ENCODE results near the gene KAZN. TPM values are rescaled to one million over a fixed set of nuclear protein-coding genes. Genes with fewer than 3 reads are reported as not detected.

KAZN gene
- total and polyA plus RNA-seq, 2 of the 8 experiments (the other 6 are each of a cell fraction or from before 2014, with no cell fraction given) = 3.7 to 11.8 TPM

DNA sequence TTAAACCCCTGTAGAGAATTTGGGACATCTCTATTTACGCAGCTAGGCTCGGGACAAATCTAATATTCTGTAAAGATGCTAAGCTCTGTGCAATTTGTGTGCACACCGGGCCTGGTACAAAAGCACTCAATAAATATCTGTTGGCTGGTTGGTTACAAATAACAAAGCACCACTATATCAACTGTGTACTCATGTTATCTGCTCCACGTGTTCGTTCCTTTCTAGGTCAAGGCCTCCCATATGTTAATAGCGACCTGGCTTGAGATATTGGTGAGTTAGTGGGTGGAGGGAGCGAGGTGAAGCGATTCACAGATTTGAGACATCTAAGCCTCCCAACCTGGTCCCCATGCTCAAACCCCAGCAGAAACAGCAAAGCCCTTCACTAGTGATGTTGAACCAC, 47.1 kb upstream of the KAZN start:
- Histone ChIP-seq H3K79me2 (ENCODE audit: control insufficient read depth in 1 of 2, insufficient read depth in 2 of 2, low read length in 2 of 2) (no peaks in the 10 kb centered on the region), H3K14ac (ENCODE audit: insufficient read length) (no peak overlapping the region), H2BK20ac (ENCODE audit: low read length) (no peak overlapping the region), H3K79me1 (ENCODE audit: low read depth, low read length) (no peaks in the 10 kb centered on the region), H3K27ac (ENCODE audit: low read depth, low read length) (no peak overlapping the region), H2BK120ac (replicated peaks; ENCODE audit: low read depth, low read length) (no peak overlapping the region), H3K4ac (replicated peaks; ENCODE audit: insufficient read length, low read depth, low read length) (no peak overlapping the region), H2BK12ac (ENCODE audit: low read depth, low read length) (no peak overlapping the region), H4K8ac (ENCODE audit: extremely low read depth, insufficient read depth, low read length) (no peak overlapping the region), H2BK5ac (ENCODE audit: low read depth, low read length) (no peak overlapping the region), H2BK15ac (ENCODE audit: low read length) (no peak overlapping the region), H3K27me3 (replicated peaks in 1 of 4; ENCODE audit: control insufficient read depth in 3 of 4, extremely low read depth in 1 of 4, insufficient read depth in 3 of 4, low read length in 3 of 4) (no peaks in the 10 kb centered on the region), H3K36me3 (ENCODE audit: control insufficient read depth in 2 of 4, insufficient read depth in 4 of 4, low read length in 3 of 4) (no peaks in the 10 kb centered on the region), H3K9me3 (ENCODE audit: insufficient read depth in 2 of 2, low read depth in 1 of 2, low read length in 1 of 2) (no peaks in the 10 kb centered on the region), H3K9ac (replicated peaks in 1 of 4; ENCODE audit: extremely low read depth in 1 of 4, low read depth in 3 of 4, low read length in 3 of 4) (no peak overlapping the region), H4K20me1 (replicated peaks in 1 of 2; ENCODE audit: control insufficient read depth in 1 of 2, insufficient read depth in 2 of 2, low read length in 2 of 2) (no peaks in the 10 kb centered on the region), H3K23me2 (ENCODE audit: low read depth, low read length) (no peaks in the 10 kb centered on the region; the same call in 1 of the 2 replicates), H3K4me2 (ENCODE audit: insufficient read depth in 1 of 2, low read depth in 2 of 2, low read length in 2 of 2) (no peak overlapping the region), H3K23ac (ENCODE audit: insufficient read length) (no peak overlapping the region), H2AFZ (ENCODE audit: low read length) (no peak overlapping the region), H3K4me1 (replicated peaks in 1 of 4; ENCODE audit: control insufficient read depth in 3 of 4, insufficient read depth in 4 of 4, low read length in 3 of 4) (peaks cover 0 to 4% (median 3%) of the 10 kb centered on the region in 4 experiments; a peak in 3 of 7 replicates), H4K5ac (ENCODE audit: insufficient read length, low read depth, low read length) (no peak overlapping the region), H2AK5ac (ENCODE audit: low read depth, low read length) (no peak overlapping the region), H3K4me3 (ENCODE audit: extremely low read depth in 1 of 4, insufficient read depth in 2 of 4, low read depth in 3 of 4, low read length in 4 of 4) (no peak overlapping the region), H3K56ac (replicated peaks; ENCODE audit: insufficient read length, low read depth, low read length) (no peak overlapping the region), H4K91ac (replicated peaks; ENCODE audit: insufficient read length, low read length) (no peak overlapping the region), H3K18ac (ENCODE audit: extremely low read depth, low read length) (no peak overlapping the region)
- WGBS, 2 experiments (ENCODE audit: extremely low coverage in 1 of 2, insufficient coverage in 1 of 2, insufficient read length in 1 of 2, insufficient replicate concordance in 2 of 2, low coverage in 1 of 2, low lambda C conversion rate in 2 of 2, missing lambda C conversion rate in 1 of 2) = 88% methylated on average over 8 of the region's 8 CpGs; no CpG with 5 or more reads in 1 of the 2 experiments
- POLR2A ChIA-PET (ENCODE audit: partially characterized antibody) = no interaction called here
- CTCF ChIA-PET (ENCODE audit: partially characterized antibody) = interaction anchor here (0.9 kb wide), 1 partner anchor 295 kb away, joined by 3 read pairs; no protein-coding TSS in a partner anchor
- FAIRE-seq (no peak), DNase-seq (ENCODE audit: low read depth in 1 of 2, low spot score in 2 of 2) (no peak)
- TF ChIP-seq BCL11A (IDR thresholded peaks at IDR 0.05; ENCODE audit: low read depth in 2 of 2, low read length in 2 of 2) (no peak), SAP30 (IDR thresholded peaks at IDR 0.05; ENCODE audit: insufficient read depth, insufficient replicate concordance, low read length) (no peak), SIRT6 (IDR thresholded peaks at IDR 0.05; ENCODE audit: low read length) (no peak), CBX8 (IDR thresholded peaks at IDR 0.05; ENCODE audit: borderline replicate concordance, low read depth, low read length) (no peak), TAF7 (optimal IDR thresholded peaks at IDR 0.05; ENCODE audit: borderline replicate concordance, low read depth, low read length) (no peak), TCF12 (IDR thresholded peaks at IDR 0.05; ENCODE audit: low read depth, low read length) (no peak), EP300 (IDR thresholded peaks at IDR 0.05; ENCODE audit: borderline replicate concordance in 1 of 2, low read depth in 2 of 2, low read length in 2 of 2) (no peak), SP4 (IDR thresholded peaks at IDR 0.05; ENCODE audit: low read length) (no peak)
- TF ChIP-seq, protein P1, sequence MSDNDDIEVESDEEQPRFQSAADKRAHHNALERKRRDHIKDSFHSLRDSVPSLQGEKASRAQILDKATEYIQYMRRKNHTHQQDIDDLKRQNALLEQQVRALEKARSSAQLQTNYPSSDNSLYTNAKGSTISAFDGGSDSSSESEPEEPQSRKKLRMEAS (IDR thresholded peaks at IDR 0.05) = no peak
